NCI-H2227 treated with DMSO at 0.1 percent for 48 hours (cell line): Measurements from ENCODE around the gene PTDSS2.
"Not testable (repeated sequence)": the region's sequence is repeated elsewhere in the genome, so short reads cannot be mapped to it uniquely, and the experiment has no call there.

Experiments used
- DNase-seq: peaks from one replicate; lab custom pipeline; 2025; lab: John Stamatoyannopoulos, UW

Gene PTDSS2

GRCh38 chr11:433111-433510, 17.0 kb upstream of the PTDSS2 start:
- DNase-seq = no peak

GRCh38 chr11:433641-434040, 16.4 kb upstream of the PTDSS2 start:
- no peak for DNase-seq

- no peak for DNase-seq
Observed at GRCh38 chr11:434496-434895, 15.6 kb upstream of the PTDSS2 start.

GRCh38 chr11:434999-435740, 14.9 kb upstream of the PTDSS2 start:
- not testable (repeated sequence) for DNase-seq

GRCh38 chr11:437228-437870, 12.7 kb upstream of the PTDSS2 start:
- DNase-seq = no peak

DNA sequence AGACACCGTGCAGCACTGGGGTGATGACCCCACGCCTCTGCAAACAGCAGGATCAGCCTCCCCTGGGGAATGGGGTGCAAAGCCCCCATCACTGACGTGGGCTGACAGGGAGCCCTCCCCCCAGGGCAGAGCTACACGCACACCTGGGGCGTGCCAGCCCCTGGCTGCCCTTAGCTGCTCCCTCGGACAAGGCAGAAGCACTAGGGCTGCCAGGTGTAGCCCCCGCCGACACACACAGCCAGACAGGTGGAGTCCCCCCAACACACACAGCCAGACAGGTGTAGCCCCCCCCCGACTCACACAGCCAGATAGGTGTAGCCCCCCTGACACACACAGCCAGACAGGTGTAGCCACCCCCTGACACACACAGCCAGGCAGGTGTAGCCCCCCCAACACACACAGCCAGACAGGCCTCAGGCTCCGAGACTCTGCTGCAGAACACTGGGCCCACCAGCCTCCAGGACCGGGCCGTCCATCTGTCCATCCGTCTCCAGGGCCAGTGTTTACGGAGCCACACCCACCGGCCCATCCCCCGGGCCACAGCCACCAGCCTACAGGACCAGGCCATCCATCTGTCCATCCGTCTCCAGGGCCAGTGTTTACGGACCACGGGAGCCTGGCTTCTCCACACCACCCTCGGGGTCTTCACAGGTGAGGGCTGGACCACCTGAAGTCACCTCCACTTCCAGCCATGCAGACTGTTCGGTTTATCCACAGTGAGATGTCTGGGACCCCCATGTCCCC, 11.8 kb upstream of the PTDSS2 start:
- no peak for DNase-seq

GRCh38 chr11:439315-440064, 10.6 kb upstream of the PTDSS2 start:
- DNase-seq = no peak

GRCh38 chr11:440065-441042, 9.7 kb upstream of the PTDSS2 start:
- no peak for DNase-seq

GRCh38 chr11:441043-441417, 9.0 kb upstream of the PTDSS2 start:
- DNase-seq = no peak

GRCh38 chr11:441418-442274, 8.4 kb upstream of the PTDSS2 start, which contains the start of gene ANO9:
TSS of gene ANO9 (minus strand) at chr11:442011. CDS start at chr11:441926, 85 bp downstream.
- no peak for DNase-seq

DNA sequence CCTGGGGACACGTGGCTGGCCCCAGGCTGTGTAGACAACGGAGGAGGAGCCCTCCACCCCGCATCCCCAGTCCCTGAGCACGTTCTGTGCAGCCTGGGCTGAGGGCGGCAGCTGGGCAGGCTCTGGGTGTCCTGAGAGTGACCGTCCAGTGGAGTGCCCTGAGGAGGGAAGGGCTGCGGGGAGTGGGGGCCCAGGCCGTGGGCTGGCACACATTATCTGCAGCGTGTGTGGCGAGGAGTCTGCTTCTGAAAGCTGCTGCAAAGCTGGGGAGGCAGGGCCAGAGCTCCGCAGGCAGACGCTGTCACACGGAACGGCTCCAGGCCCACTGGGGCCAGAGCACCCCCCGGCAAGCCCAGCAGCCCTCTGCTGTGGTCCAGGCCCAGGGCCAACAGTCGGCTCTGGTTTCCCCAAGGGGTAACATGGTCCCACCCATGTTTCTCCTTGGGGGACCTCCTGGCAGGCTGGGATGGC, 7.4 kb upstream of the PTDSS2 start:
- DNase-seq = no peak

DNA sequence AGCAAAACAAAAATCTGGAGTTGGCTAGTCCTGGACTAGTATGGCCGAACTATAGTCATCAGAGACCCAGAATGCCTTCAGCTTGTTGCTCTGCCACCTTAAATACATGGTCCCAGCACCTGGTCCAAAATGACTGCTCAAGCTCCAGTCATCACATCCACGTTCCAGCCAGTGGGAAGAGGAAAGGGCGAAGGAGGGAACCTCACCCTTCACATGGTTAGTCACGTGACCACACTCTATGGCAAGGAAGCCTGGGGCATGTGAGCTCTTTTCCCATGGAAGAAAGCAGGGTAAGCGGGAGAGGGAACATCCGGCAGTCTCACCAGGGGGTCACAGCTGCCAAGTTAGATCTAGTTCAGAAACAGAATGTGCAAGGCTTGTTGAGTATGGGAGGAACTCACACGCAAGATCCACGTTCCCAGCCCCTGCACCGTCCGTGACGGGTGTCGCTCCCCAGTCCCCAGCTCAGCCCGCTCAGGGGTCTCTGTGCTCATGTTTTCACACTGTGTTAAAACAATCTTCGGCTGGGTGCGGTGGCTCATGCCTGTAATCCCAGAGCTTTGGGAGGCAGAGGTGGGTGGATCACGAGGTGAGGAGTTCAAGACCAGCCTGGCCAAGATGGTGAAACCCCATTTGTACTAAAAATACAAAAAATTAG, 6.4 kb upstream of the PTDSS2 start:
- DNase-seq = no peak

GRCh38 chr11:444396-445144, 5.5 kb upstream of the PTDSS2 start:
- peak; percentile 59 for DNase-seq

- DNase-seq = no peak
Observed at GRCh38 chr11:445765-446588, 4.1 kb upstream of the PTDSS2 start.

DNA sequence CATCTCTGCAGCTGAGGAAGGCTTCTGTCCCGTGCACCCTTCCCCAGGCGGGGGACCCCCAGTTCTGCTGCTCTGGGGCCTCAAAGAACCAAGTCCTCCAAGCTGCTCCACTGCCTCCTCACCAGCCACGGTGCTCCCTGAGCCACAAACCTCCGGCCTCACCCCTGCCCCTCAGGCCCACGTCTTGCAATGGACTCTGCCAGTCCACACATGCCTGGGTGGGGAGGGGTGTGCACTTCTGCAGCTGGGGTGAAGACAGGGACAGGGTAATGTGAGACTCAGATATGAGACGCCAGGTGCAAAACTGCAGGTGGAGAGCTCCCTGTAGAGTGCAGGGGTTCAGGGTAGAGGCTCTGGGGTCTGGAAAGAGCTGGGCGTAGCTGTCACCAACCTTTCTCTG, 3.2 kb upstream of the PTDSS2 start:
- DNase-seq = no peak

GRCh38 chr11:447923-448731, 2.0 kb upstream of the PTDSS2 start:
- peak; percentile 97 for DNase-seq
